Heart left ventricle (tissue), 13 donors: ENCODE measurements around the gene RSU1.

Experiments used
- POLR2A ChIP-seq, 2 donors: fragments of 450-650 bp; IDR thresholded peaks; one replicate each; pipeline ENCODE4 v1.6.1; 2017; ENCODE audit warnings: antibody characterized with exemption in 2 of 2, mild to moderate bottlenecking in 2 of 2, moderate library complexity in 2 of 2
- TF ChIP-seq, protein P1 (sequence below), 12 donors: fragments of 200-600 bp; sonication (generic) in 4 of 12; IDR thresholded peaks; one replicate each; pipeline versions ENCODE4 v1.5.0 to v1.8.0; 2018 to 2022; ENCODE audit warnings: antibody characterized with exemption in 12 of 12, mild to moderate bottlenecking in 5 of 12
- donor health status: ischemic (EF 13 %, LVEDD 7.1; RV severe dilation, severe dysfunction).
- donor health status: DM: no; HTN: yes; CAD: no.
- donor health status: DM: no; HTN: no; CAD: no.
- donor health status: ischemic (EF 25% LVEDD 6.9; RV normal size, moderate dysfunction).
- donor health status: ischemic (EF 25% LVEDD 5.7; RV mildly dilated, moderate dysfunction).
- donor health status: ischemic (EF 35%, LVEDD 5.7; RV mildly dilated, moderate dysfunction).
- donor health status: nonischemic (EF 11% LVEDD 7.7; RV severe dilation, severe dysfunction).
- donor health status: DM: yes; HTN: yes; CAD: no.
- donor health status: PGD.
- donor health status: ischemic (EF 29% LVEDD 5.4; RV normal size, mild dysfunction).
- donor health status: nonischemic (EF 23%, LVEDD 6.1; RV moderate dilation, normal function).

- TF ChIP-seq, protein P1, sequence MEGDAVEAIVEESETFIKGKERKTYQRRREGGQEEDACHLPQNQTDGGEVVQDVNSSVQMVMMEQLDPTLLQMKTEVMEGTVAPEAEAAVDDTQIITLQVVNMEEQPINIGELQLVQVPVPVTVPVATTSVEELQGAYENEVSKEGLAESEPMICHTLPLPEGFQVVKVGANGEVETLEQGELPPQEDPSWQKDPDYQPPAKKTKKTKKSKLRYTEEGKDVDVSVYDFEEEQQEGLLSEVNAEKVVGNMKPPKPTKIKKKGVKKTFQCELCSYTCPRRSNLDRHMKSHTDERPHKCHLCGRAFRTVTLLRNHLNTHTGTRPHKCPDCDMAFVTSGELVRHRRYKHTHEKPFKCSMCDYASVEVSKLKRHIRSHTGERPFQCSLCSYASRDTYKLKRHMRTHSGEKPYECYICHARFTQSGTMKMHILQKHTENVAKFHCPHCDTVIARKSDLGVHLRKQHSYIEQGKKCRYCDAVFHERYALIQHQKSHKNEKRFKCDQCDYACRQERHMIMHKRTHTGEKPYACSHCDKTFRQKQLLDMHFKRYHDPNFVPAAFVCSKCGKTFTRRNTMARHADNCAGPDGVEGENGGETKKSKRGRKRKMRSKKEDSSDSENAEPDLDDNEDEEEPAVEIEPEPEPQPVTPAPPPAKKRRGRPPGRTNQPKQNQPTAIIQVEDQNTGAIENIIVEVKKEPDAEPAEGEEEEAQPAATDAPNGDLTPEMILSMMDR (IDR thresholded peaks at IDR 0.05) = no peak
- no peak for TF ChIP-seq POLR2A (IDR thresholded peaks at IDR 0.05)
Measured at GRCh38 chr10:16820421-16820820, 3.2 kb upstream of the RSU1 start.
